PFSK-1 (cell line): ENCODE results near the gene NASP.

ENCODE experiments used
- POLR2AphosphoS5 ChIP-seq: IDR thresholded peaks from 2 replicates; pipeline ENCODE4 v1.6.1; 2012; ENCODE audit warnings: low read depth, mild to moderate bottlenecking, control low read depth, low read length, moderate library complexity
- REST ChIP-seq, 2 experiments: IDR thresholded peaks; 2 replicates each; pipeline versions ENCODE4 v1.6.1 to v1.8.0; 2011 to 2012; ENCODE audit warnings: low read depth in 2 of 2, low read length in 2 of 2, control low read depth in 1 of 2, inconsistent platforms in 1 of 2, mild to moderate bottlenecking in 1 of 2, moderate library complexity in 1 of 2; ENCODE audit not compliant: insufficient read depth in 1 of 2
- SIN3A ChIP-seq: IDR thresholded peaks from 2 replicates; pipeline ENCODE4 v1.6.1; 2012; ENCODE audit warnings: mild to moderate bottlenecking, low read length, moderate library complexity, borderline replicate concordance; ENCODE audit not compliant: insufficient read depth

DNA sequence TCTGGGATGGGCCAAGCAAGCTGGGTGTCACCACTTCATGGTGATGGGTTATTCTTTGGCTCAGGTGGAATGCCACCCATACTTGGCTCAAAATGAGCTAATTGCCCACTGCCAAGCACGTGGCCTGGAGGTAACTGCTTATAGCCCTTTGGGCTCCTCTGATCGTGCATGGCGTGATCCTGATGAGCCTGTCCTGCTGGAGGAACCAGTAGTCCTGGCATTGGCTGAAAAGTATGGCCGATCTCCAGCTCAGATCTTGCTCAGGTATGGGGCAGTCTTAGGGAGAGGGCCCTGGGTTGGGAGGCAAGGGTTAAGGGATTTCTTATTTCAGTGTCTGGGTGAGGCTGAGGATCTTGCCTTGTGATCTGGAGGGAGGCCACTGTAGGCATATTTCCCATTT is 15.4 kb upstream of the NASP start:
- TF ChIP-seq REST (IDR thresholded peaks at IDR 0.05; ENCODE audit: insufficient read depth in 1 of 2, low read depth in 2 of 2, low read length in 2 of 2) (no peak), POLR2AphosphoS5 (no peak), SIN3A (no peak)
